Sigmoid colon (tissue), 7 donors: ENCODE measurements around the gene TMEM213. TPM values are rescaled to one million over a fixed set of nuclear protein-coding genes. Genes with fewer than 3 reads are reported as not detected.

ENCODE experiments used
- DNase-seq: peaks from one replicate; pipeline ENCODE4 v3.0.0-alpha.2; 2019
- H3K27ac ChIP-seq, 4 donors: fragments of 200-600 bp; sonication (generic); one replicate each; pipeline ENCODE4 v1.5.1; 2016 to 2019; ENCODE audit warnings: mild to moderate bottlenecking in 1 of 4
- H3K27me3 ChIP-seq, 3 donors: fragments of 200-600 bp; sonication (generic); one replicate each; pipeline ENCODE4 v1.5.1; 2019; ENCODE audit warnings: mild to moderate bottlenecking in 1 of 3
- H3K36me3 ChIP-seq, 4 donors: fragments of 200-600 bp; sonication (generic); one replicate each; pipeline ENCODE4 v1.5.1; 2016 to 2019
- H3K4me1 ChIP-seq, 4 donors: fragments of 200-600 bp; sonication (generic); one replicate each; pipeline ENCODE4 v1.5.1; 2017 to 2019
- H3K4me3 ChIP-seq, 4 donors: fragments of 200-600 bp; sonication (generic); one replicate each; pipeline ENCODE4 v1.5.1; 2017 to 2019; ENCODE audit warnings: mild to moderate bottlenecking in 2 of 4, moderate library complexity in 1 of 4
- H3K9me3 ChIP-seq, 4 donors: fragments of 200-600 bp in 3 of 4; sonication (generic) in 3 of 4; one replicate each; pipeline versions ENCODE4 v1.5.1 to v1.6.1; 2013 to 2019
- EP300 ChIP-seq, 4 donors: sonication (generic); formaldehyde crosslinking; IDR thresholded peaks; one replicate each; pipeline ENCODE4 v1.6.1; 2017; ENCODE audit warnings: antibody characterized with exemption in 4 of 4
- POLR2A ChIP-seq, 2 donors: fragments of 450-650 bp; IDR thresholded peaks; one replicate each; pipeline ENCODE4 v1.6.1; 2016; ENCODE audit warnings: antibody characterized with exemption in 2 of 2, mild to moderate bottlenecking in 2 of 2, moderate library complexity in 2 of 2
- POLR2AphosphoS5 ChIP-seq, 4 donors: sonication (generic); formaldehyde crosslinking; IDR thresholded peaks; one replicate each; pipeline ENCODE4 v1.6.1; 2017; ENCODE audit warnings: antibody characterized with exemption in 4 of 4
- WGBS, 2 donors: extraction: QIAGEN DNeasy Blood & Tissue Kit; methylation state at CpG; one replicate each; pipeline ENCODE4 v1.1.7; 2013; 5-methylcytosine and 5-hydroxymethylcytosine counted together
- intact Hi-C: fragments of 100-400 bp; cut with DNase I; formaldehyde crosslinking; loops from one replicate; pipeline ENCODE4 v1.15.1; 2023
- polyA plus RNA-seq, 3 donors: library from polyadenylated mRNA; stranded (reverse); fragments of 200-250 nt; gene quantifications; one replicate each; pipeline ENCODE4 v1.2.3, GENCODE V29; 2013
- total RNA-seq, 4 donors: library from RNA; depleted of rRNA; stranded (reverse); fragments of >200 nt; gene quantifications; one replicate each; pipeline ENCODE4 v1.1.0, GENCODE V29; 2016
- TF ChIP-seq, protein P1 (sequence below), 4 experiments: fragments of 450-650 bp in 3 of 4; fragments of 200-600 bp in 1 of 4; IDR thresholded peaks; one replicate each; pipeline ENCODE4 v1.5.1; 2016 to 2019; ENCODE audit warnings: antibody characterized with exemption in 4 of 4, mild to moderate bottlenecking in 3 of 4, moderate library complexity in 2 of 4
- donor health status: healthy with polysubstance abuse.
- donor health status: Bipolar disorder and iron deficiency.
- donor health status: healthy.

TMEM213 gene
- total and polyA plus RNA-seq, 7 donors, result 0.01 TPM; not detected in 6

DNA sequence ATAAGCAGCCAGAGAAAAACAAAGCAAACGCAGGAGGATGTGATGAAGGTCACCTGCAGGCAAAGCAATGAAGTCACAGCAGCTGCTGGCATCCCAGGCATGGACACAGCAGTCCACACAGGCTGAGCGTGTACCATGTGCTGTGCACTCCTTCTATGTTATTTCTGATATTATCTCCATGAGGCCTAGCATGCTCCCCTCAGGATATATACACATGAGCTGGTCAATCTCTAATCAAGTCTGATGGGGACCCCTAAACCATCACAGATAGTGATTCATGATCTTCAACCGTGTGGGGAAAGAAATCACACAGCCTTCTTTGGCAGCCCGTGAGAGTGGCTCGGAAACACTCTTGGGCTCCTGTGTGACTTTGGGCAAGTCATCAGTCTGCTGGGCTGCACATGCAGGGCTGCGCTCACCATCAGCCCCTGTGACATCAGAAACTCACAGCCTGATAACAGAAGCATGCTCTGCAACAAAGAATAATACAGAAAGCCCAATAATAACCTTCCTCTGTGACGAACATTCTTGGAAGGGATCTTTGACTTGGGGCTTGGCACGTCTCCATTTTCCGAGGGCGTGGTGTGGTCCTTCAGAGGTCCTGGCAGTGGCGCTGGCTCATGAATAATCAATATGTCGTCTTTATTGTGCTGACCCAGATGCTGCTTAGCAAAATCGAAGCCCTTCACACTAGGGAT lies 83.2 kb downstream of the TMEM213 start:
- no peaks in the 10 kb centered on the region for H3K36me3 ChIP-seq
- no peak for DNase-seq
- no peaks in the 10 kb centered on the region for H3K27me3 ChIP-seq
- intact Hi-C loops, result no loop called here
- WGBS, 2 donors, result 56 to 83% methylated on average over 13 of the region's 13 CpGs
- TF ChIP-seq EP300 (IDR thresholded peaks at IDR 0.05) (no peak), POLR2AphosphoS5 (IDR thresholded peaks at IDR 0.05) (no peak), POLR2A (IDR thresholded peaks at IDR 0.05) (no peak)
- TF ChIP-seq, protein P1, sequence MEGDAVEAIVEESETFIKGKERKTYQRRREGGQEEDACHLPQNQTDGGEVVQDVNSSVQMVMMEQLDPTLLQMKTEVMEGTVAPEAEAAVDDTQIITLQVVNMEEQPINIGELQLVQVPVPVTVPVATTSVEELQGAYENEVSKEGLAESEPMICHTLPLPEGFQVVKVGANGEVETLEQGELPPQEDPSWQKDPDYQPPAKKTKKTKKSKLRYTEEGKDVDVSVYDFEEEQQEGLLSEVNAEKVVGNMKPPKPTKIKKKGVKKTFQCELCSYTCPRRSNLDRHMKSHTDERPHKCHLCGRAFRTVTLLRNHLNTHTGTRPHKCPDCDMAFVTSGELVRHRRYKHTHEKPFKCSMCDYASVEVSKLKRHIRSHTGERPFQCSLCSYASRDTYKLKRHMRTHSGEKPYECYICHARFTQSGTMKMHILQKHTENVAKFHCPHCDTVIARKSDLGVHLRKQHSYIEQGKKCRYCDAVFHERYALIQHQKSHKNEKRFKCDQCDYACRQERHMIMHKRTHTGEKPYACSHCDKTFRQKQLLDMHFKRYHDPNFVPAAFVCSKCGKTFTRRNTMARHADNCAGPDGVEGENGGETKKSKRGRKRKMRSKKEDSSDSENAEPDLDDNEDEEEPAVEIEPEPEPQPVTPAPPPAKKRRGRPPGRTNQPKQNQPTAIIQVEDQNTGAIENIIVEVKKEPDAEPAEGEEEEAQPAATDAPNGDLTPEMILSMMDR (IDR thresholded peaks at IDR 0.05), result no peak
- no peak overlapping the region for H3K4me3 ChIP-seq
- H3K4me1 ChIP-seq, result no peaks in the 10 kb centered on the region
- H3K9me3 ChIP-seq, result no peaks in the 10 kb centered on the region
- no peak overlapping the region for H3K27ac ChIP-seq

DNA sequence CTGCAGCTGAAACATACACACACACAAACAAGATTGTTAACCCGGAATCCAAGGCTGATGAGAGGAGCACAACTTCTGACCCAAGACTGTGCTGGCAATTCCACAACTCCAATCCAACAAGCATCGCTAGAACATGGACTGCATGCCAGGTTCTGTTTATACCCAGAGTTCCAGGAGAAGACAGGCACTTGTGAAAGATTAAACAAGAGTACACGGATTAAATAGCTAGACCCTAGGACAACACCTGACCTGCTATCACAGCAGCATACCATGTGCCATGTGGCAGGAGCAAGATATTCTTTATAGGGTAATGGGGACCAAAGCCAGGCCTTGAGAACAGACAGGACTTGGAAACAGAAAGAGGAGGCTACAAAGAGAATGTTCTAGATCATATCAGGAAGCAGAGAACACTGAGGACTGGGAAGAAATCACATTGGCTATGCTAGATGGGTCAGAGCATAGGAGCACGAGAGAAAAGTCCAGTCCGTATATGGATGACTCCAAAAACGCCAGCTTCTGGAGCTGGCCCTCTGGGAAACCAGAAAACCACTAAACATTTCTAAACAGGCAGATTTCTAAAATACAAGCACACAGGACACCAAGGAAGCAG lies 83.9 kb downstream of the TMEM213 start:
- no peak for DNase-seq
- no peaks in the 10 kb centered on the region for H3K27me3 ChIP-seq
- intact Hi-C loops, result no loop called here
- no peak overlapping the region for H3K27ac ChIP-seq
- TF ChIP-seq EP300 (IDR thresholded peaks at IDR 0.05), result no peak
- no peak for TF ChIP-seq POLR2AphosphoS5 (IDR thresholded peaks at IDR 0.05)
- no peaks in the 10 kb centered on the region for H3K4me1 ChIP-seq
- 71 to 81% methylated on average over 6 of the region's 6 CpGs for WGBS, 2 donors
- H3K4me3 ChIP-seq, result no peak overlapping the region
- H3K9me3 ChIP-seq, result no peaks in the 10 kb centered on the region
- H3K36me3 ChIP-seq, result no peaks in the 10 kb centered on the region

DNA sequence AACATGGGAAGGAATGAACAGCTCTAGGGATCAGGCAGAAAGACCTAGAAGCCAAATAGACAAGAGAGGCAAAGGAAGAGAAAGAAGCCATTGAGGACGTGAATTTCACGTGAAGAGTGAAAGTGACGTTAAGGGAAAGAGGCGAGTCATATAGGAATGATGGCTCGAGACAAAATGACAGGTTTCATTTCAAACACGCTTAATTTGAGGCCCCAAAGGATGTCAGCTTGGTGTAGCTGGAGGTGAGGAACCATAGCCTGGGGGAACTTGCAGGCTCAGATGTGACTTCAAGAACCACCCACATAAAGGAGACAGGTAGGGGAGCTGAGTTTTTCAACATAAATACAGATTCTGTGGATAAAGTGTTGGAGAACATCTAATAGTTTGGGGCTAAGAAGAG lies 84.5 kb downstream of the TMEM213 start:
- intact Hi-C loops, result no loop called here
- no peaks in the 10 kb centered on the region for H3K4me1 ChIP-seq
- no peaks in the 10 kb centered on the region for H3K27me3 ChIP-seq
- H3K4me3 ChIP-seq, result no peak overlapping the region
- no peak for TF ChIP-seq POLR2A (IDR thresholded peaks at IDR 0.05)
- TF ChIP-seq, protein P1 (IDR thresholded peaks at IDR 0.05), result no peak
- no peak for TF ChIP-seq POLR2AphosphoS5 (IDR thresholded peaks at IDR 0.05)
- no peak for TF ChIP-seq EP300 (IDR thresholded peaks at IDR 0.05)
- H3K36me3 ChIP-seq, result no peaks in the 10 kb centered on the region
- 83 to 91% methylated on average over 6 of the region's 6 CpGs for WGBS, 2 donors
- H3K27ac ChIP-seq, result no peak overlapping the region
- no peaks in the 10 kb centered on the region for H3K9me3 ChIP-seq
- DNase-seq, result no peak

DNA sequence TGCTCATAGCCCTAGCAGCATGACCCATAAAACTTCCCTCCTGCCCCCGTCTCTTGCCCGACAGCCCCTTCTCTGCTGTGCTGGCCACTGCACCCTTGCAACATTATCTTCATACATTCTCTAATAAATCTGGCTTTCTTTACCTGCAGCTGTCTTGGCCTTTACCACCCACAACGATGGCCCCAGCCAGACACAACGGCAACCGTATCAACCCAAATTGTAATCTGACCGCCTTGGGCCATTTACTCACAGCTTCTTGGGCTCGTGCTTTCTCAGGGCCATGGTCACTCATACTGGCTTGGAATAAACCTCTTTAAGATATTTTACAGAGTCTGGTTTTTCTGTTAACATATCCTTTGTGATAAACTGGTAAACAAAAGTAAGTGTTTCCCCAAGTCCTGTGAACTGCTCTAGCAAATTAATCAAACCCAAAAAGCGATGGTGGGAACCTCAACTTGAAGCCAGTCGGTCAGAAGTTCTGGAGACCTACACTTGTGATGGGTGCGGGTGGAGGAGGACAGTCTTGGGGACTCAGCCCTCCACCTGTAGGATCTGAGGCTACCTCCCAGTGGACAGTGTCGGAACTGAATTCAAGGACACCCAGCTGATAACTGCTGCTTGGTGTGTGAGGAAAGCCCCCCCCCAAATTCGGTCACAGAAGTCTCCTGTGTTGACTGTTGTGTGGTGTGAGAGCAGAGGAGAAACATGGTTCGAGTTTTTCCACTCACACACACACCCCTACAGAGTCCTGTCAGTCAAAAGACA lies 87.8 kb downstream of the TMEM213 start:
- no peaks in the 10 kb centered on the region for H3K27me3 ChIP-seq
- H3K27ac ChIP-seq, result no peak overlapping the region
- no peaks in the 10 kb centered on the region for H3K36me3 ChIP-seq
- no peaks in the 10 kb centered on the region for H3K9me3 ChIP-seq
- intact Hi-C loops, result loop anchor here (5.0 kb wide), 1 partner anchor 97 kb away; the partner anchor contains the start of gene KIAA1549
- H3K4me3 ChIP-seq, result no peak overlapping the region
- TF ChIP-seq, protein P1 (IDR thresholded peaks at IDR 0.05), result no peak
- TF ChIP-seq POLR2A (IDR thresholded peaks at IDR 0.05) (no peak), POLR2AphosphoS5 (IDR thresholded peaks at IDR 0.05) (no peak), EP300 (IDR thresholded peaks at IDR 0.05) (no peak)
- WGBS, 2 donors, result 89 to 92% methylated on average over 13 of the region's 13 CpGs
- no peak for DNase-seq
- H3K4me1 ChIP-seq, result no peaks in the 10 kb centered on the region

DNA sequence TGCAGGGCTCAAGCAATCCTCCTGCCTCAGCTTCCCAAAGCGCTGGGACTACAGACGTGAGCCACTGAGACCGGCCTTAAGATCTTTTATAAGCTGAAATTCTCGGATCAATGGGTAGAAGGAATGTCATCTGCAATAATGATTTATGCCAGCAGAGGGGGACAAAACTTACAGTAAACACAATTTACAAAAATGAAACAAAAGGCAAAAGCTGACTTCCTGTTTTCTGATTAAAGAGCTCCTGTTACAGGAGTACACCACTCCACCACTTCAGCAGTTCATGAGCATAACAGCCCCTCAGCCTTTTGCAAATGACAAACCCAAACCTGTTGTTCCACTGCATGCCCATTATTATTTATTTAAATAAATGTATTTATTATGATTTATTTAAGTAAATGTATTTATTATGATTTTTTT lies 88.7 kb downstream of the TMEM213 start:
- 14 to 31% methylated on average over 4 of the region's 4 CpGs for WGBS, 2 donors
- TF ChIP-seq POLR2A (IDR thresholded peaks at IDR 0.05), result no peak
- TF ChIP-seq, protein P1 (IDR thresholded peaks at IDR 0.05), result peak in 3 of 4 experiments; percentile 24 to 51 (median 31)
- H3K27ac ChIP-seq, result no peak overlapping the region
- intact Hi-C loops, result loop anchor here (5.0 kb wide), 1 partner anchor 96 kb away; the partner anchor contains the start of gene KIAA1549
- H3K9me3 ChIP-seq, result no peaks in the 10 kb centered on the region
- DNase-seq, result no peak
- no peaks in the 10 kb centered on the region for H3K36me3 ChIP-seq
- H3K4me3 ChIP-seq, result no peak overlapping the region
- no peaks in the 10 kb centered on the region for H3K4me1 ChIP-seq
- no peaks in the 10 kb centered on the region for H3K27me3 ChIP-seq
